ENCODE measurements around the gene TTYH3. TPM values are rescaled to one million over a fixed set of nuclear protein-coding genes. Genes with fewer than 3 reads are reported as not detected.

The TTYH3 gene
- total RNA-seq, 2 donors from 2014 or later, result 11.2 to 32.0 TPM

DNA sequence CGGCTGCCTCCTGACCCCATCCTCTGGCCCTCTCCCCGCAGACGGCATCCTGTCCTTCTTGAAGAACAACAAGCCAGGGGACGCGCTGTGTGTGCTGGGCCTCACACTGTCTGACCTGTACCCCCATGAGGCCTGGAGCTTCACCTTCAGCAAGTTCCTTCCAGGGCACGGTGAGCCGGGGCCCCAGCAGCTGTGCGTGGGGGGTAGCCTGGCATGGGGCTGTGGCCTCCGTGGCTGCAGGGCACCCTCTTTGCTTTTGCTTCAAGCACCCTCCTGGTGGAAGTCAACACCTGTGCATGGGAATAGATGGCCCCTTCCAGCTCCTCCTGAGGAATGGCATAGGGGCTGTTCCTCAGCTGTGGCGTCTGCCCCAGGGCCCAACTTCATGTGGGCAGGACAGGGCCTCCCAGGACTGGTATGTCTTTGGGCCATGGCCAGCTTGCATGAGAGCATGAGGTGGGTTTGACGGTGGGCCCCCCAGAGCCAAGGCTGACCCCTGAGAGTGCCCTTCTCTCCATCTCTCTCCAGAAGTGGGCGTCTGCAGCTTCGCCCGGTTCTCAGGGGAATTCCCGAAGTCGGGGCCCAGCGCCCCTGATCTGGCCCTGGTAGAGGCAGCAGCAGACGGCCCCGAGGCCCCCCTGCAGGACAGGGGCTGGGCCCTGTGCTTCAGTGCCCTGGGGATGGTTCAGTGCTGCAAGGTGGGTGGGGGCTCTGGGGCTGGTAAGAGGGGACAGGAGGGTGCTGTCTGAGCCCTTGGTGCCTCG, 76.9 kb downstream of the TTYH3 start:
- H3K4me3 ChIP-seq, result no peak overlapping the region
- no peak for ATAC-seq
- intact Hi-C loops (cut with DNase I), result no loop called here
- no peak overlapping the region for H3K27ac ChIP-seq
- no peak for TF ChIP-seq POLR2A (IDR thresholded peaks at IDR 0.05)
- TF ChIP-seq, protein P1, sequence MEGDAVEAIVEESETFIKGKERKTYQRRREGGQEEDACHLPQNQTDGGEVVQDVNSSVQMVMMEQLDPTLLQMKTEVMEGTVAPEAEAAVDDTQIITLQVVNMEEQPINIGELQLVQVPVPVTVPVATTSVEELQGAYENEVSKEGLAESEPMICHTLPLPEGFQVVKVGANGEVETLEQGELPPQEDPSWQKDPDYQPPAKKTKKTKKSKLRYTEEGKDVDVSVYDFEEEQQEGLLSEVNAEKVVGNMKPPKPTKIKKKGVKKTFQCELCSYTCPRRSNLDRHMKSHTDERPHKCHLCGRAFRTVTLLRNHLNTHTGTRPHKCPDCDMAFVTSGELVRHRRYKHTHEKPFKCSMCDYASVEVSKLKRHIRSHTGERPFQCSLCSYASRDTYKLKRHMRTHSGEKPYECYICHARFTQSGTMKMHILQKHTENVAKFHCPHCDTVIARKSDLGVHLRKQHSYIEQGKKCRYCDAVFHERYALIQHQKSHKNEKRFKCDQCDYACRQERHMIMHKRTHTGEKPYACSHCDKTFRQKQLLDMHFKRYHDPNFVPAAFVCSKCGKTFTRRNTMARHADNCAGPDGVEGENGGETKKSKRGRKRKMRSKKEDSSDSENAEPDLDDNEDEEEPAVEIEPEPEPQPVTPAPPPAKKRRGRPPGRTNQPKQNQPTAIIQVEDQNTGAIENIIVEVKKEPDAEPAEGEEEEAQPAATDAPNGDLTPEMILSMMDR (IDR thresholded peaks at IDR 0.05), result no peak
- DNase-seq, result no peak
- H3K4me1 ChIP-seq, result peaks cover 9% of the 10 kb centered on the region
- no peaks in the 10 kb centered on the region for H3K36me3 ChIP-seq (replicated peaks in 1 of 2; ENCODE audit: insufficient read depth in 1 of 2, low read depth in 2 of 2)
- no peaks in the 10 kb centered on the region for H3K27me3 ChIP-seq
- WGBS, 2 donors, result 77% methylated on average over 3 to 16 of the region's 20 CpGs
- no peaks in the 10 kb centered on the region for H3K9me3 ChIP-seq

DNA sequence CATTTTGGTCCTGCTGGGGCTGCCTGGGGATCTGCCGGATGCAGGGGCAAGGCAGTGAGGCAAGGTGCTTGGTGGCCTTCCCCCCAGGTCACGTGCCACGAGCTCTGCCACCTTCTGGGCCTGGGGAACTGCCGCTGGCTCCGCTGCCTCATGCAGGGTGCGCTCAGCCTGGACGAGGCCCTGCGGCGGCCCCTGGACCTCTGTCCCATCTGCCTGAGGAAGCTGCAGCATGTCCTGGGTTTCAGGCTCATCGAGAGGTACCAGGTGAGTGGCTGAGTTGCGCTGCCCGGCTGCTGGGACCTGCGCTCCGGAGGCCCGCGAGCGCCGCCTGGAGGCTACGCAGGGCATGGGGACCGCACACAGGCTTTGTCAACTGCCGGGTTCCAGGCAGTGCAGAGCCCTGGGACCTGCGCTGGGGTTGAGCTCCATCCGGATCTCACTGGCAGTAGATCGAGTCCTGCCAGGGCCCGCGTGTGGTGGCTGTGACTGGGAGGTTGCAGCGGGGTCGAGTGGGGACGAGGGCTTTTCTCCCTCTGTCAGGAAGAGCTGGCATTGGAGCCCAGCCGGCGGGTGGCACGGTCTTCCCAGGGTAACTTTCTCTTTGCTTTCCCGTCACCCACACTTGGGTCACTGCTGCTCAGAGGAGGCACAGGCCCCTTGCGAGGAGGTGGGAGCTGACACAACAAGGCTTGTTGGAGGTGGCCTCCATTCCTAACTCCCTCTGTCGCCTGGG, 77.9 kb downstream of the TTYH3 start:
- Histone ChIP-seq H3K36me3 (replicated peaks in 1 of 2; ENCODE audit: insufficient read depth in 1 of 2, low read depth in 2 of 2) (no peaks in the 10 kb centered on the region), H3K27me3 (no peaks in the 10 kb centered on the region), H3K4me3 (no peak overlapping the region), H3K9me3 (no peaks in the 10 kb centered on the region), H3K27ac (no peak overlapping the region), H3K4me1 (peaks cover 9% of the 10 kb centered on the region)
- intact Hi-C loops (cut with DNase I), result no loop called here
- DNase-seq (peak; percentile 71 to 78 (median 73)), ATAC-seq (peak; percentile 70)
- TF ChIP-seq, protein P1 (IDR thresholded peaks at IDR 0.05), result peak; percentile 68 to 85 (median 75)
- no peak for TF ChIP-seq POLR2A (IDR thresholded peaks at IDR 0.05)
- WGBS, 2 donors, result 25% methylated on average over 35 of the region's 35 CpGs; no CpG with 5 or more reads in 1 of the 2 donors

DNA sequence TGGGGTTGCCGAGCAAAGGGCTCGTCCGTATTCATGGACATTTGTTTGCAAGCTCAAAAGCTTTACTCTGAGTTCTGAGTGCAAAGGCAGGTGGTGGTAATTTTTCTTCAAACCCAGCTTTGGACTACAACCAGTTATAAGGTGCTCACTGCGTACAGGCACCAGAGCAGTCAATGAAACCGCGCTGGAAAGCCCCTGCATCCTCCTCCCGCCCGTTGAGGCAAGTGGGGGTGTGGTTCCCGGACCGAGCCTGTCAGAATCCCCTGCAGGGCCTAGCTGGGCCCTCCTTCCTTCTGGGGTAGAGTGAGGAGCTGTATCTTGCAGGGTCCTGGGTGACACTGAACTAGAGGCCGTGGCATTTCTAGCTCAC, 78.5 kb downstream of the TTYH3 start:
- intact Hi-C loops (cut with DNase I), result no loop called here

DNA sequence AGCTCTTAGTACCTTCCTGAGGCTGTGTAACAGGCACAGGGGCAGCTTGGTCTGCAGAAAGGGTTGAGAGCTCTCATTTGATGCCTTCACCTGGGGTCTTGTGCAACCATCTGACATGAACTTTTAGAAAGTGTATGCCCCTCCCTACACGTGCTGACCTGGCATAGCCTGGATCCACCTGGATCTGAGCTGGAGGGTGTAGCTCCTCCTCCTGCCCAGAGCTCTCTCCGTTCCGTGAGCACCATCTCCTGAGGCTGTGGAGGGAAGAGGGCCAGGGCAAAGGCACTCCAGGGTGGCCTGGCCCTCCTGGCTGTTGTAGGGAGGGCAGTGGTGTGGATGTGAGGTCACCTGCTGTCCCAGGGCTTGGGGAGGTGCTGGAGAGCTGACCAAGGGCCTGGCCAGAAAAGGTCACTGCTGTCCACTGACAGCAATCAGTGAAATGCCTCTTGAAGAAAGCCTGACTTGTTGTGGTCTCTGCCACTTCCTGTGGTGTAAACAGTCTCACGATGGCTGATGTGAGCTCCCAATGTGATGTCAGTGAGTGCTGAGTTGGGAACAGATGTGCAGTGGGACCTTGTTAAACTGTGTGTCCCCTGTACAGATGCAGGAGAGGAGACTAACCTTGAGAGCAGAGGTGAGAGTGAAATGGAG, 79.2 kb downstream of the TTYH3 start:
- WGBS, 2 donors, result 49 to 53% methylated on average over 3 to 4 of the region's 4 CpGs
- no peak for DNase-seq
- no peaks in the 10 kb centered on the region for H3K36me3 ChIP-seq (replicated peaks in 1 of 2; ENCODE audit: insufficient read depth in 1 of 2, low read depth in 2 of 2)
- H3K4me3 ChIP-seq, result no peak overlapping the region
- intact Hi-C loops (cut with DNase I), result no loop called here
- no peak for ATAC-seq
- H3K9me3 ChIP-seq, result no peaks in the 10 kb centered on the region
- no peaks in the 10 kb centered on the region for H3K27me3 ChIP-seq
- TF ChIP-seq, protein P1 (IDR thresholded peaks at IDR 0.05), result no peak
- TF ChIP-seq POLR2A (IDR thresholded peaks at IDR 0.05), result no peak
- peaks cover 9% of the 10 kb centered on the region for H3K4me1 ChIP-seq
- H3K27ac ChIP-seq, result no peak overlapping the region

More for the DNA sequence above, 78.5 kb downstream of the TTYH3 start:
- Histone ChIP-seq H3K27me3 (no peaks in the 10 kb centered on the region), H3K4me1 (peaks cover 9% of the 10 kb centered on the region), H3K36me3 (replicated peaks in 1 of 2; ENCODE audit: insufficient read depth in 1 of 2, low read depth in 2 of 2) (no peaks in the 10 kb centered on the region), H3K27ac (no peak overlapping the region), H3K9me3 (no peaks in the 10 kb centered on the region), H3K4me3 (no peak overlapping the region)
- ATAC-seq (no peak), DNase-seq (no peak)
- 79 to 80% methylated on average over 8 to 11 of the region's 11 CpGs for WGBS, 2 donors
- TF ChIP-seq, protein P1 (IDR thresholded peaks at IDR 0.05), result no peak
- no peak for TF ChIP-seq POLR2A (IDR thresholded peaks at IDR 0.05)
